ENCODE results near the gene TTC12. TPM values are rescaled to one million over a fixed set of nuclear protein-coding genes. Genes with fewer than 3 reads are reported as not detected.

Gene TTC12
- polyA plus RNA-seq, 3 donors = 3.0 to 5.2 (median 4.9) TPM

- 64 to 72% (median 65%) methylated on average over 3 of the region's 3 CpGs for WGBS, 3 donors
- no peak overlapping the region for H3K27ac ChIP-seq (ENCODE audit: low read depth, low read length)
These were observed 97.2 kb downstream of the TTC12 start for GRCh38 chr11:113411536-113411935.

- WGBS, 3 donors = 76 to 95% (median 82%) methylated on average over 9 of the region's 9 CpGs
- no peak overlapping the region for H3K27ac ChIP-seq (ENCODE audit: low read depth, low read length)
These were observed 98.3 kb downstream of the TTC12 start for GRCh38 chr11:113412675-113413074.

- WGBS, 3 donors = 92 to 93% (median 92%) methylated on average over 16 of the region's 16 CpGs
These were observed 101.0 kb downstream of the TTC12 start for GRCh38 chr11:113415343-113415742.

More at GRCh38 chr11:113415343-113415742, 101.0 kb downstream of the TTC12 start:
- no peak overlapping the region for H3K27ac ChIP-seq (ENCODE audit: low read depth, low read length)

Other genes starting within 250 kb of the TTC12 start
- gene ANKK1, start 73.2 kb downstream of the TTC12 start, polyA plus RNA-seq = 1 to 10 TPM in 1 of 3 donors, under 1 TPM in 2; 0.12 to 1.1 (median 0.12) TPM
- gene DRD2, start 160.8 kb downstream of the TTC12 start, polyA plus RNA-seq = under 1 TPM in 2 of 3 donors, not detected in 1; 0.07 to 0.15 TPM

All from adipose tissue (tissue), 3 donors.